HepG2 (cell line): ENCODE data around the gene GATA5. TPM values are rescaled to one million over a fixed set of nuclear protein-coding genes. Genes with fewer than 3 reads are reported as not detected.
A peak's percentile ranks its signal among the peaks of the same experiment; 100 is the strongest.

Experiments
- FOXK1 ChIP-seq: sonication (generic); formaldehyde crosslinking; IDR thresholded peaks from 2 replicates; pipeline ENCODE4 v1.4.0; 2020; ENCODE audit warnings: low read depth, missing genetic modification reagents, borderline replicate concordance
- GLMP ChIP-seq: sonication (generic); formaldehyde crosslinking; IDR thresholded peaks from 2 replicates; pipeline ENCODE4 v1.9.0; 2021; ENCODE audit warnings: missing genetic modification reagents, mild to moderate bottlenecking, borderline replicate concordance
- GTF3A ChIP-seq: sonication (generic); formaldehyde crosslinking; conservative IDR thresholded peaks from 2 replicates; pipeline ENCODE4 v1.4.0; 2020; ENCODE audit warnings: mild to moderate bottlenecking, missing genetic modification reagents
- MNT ChIP-seq: fragments of 450-650 bp; IDR thresholded peaks from 2 replicates; pipeline ENCODE4 v1.6.1; 2016
- NBN ChIP-seq: fragments of 450-650 bp; conservative IDR thresholded peaks from 2 replicates; pipeline ENCODE4 v1.6.1; 2017
- REST ChIP-seq, 2 experiments: IDR thresholded peaks; 2 replicates each; pipeline ENCODE4 v1.6.1; 2011 to 2012; ENCODE audit warnings: low read length in 2 of 2, borderline replicate concordance in 1 of 2, low read depth in 1 of 2, mild to moderate bottlenecking in 1 of 2, moderate library complexity in 1 of 2
- TIGD3 ChIP-seq: sonication (generic); formaldehyde crosslinking; IDR thresholded peaks from 2 replicates; pipeline ENCODE4 v1.5.1; 2020; ENCODE audit warnings: mild to moderate bottlenecking, missing genetic modification reagents, borderline replicate concordance
- WIZ ChIP-seq: sonication (generic); formaldehyde crosslinking; IDR thresholded peaks from 2 replicates; pipeline ENCODE4 v1.5.1; 2020; ENCODE audit warnings: mild to moderate bottlenecking, missing genetic modification reagents
- ZEB1 ChIP-seq: IDR thresholded peaks from 2 replicates; pipeline ENCODE4 v1.6.1; 2012; ENCODE audit warnings: mild to moderate bottlenecking, low read depth, inconsistent platforms; ENCODE audit not compliant: insufficient replicate concordance
- ZNF281 ChIP-seq: sonication (generic); formaldehyde crosslinking; IDR thresholded peaks from 2 replicates; pipeline ENCODE4 v1.4.0; 2020; ENCODE audit warnings: missing genetic modification reagents, borderline replicate concordance
- ZNF589 ChIP-seq: sonication (generic); formaldehyde crosslinking; conservative IDR thresholded peaks from 2 replicates; pipeline ENCODE4 v1.8.0; 2022; ENCODE audit warnings: mild to moderate bottlenecking, moderate library complexity, missing genetic modification reagents
- ZNF724P ChIP-seq: sonication (generic); formaldehyde crosslinking; IDR thresholded peaks from 2 replicates; pipeline ENCODE4 v1.8.0; 2022; ENCODE audit warnings: missing genetic modification reagents, borderline replicate concordance
- ZNF768 ChIP-seq: sonication (generic); formaldehyde crosslinking; IDR thresholded peaks from 2 replicates; pipeline ENCODE4 v1.4.0; 2020; ENCODE audit warnings: missing genetic modification reagents
- polyA plus RNA-seq, 8 experiments: library from polyadenylated mRNA; depleted of rRNA in 3 of 8; stranded (reverse) in 7 of 8; unstranded in 1 of 8; fragments of >200 nt; fragmentation: Illumina TruSeq in 4 of 8; extraction: Trizol in 4 of 8; gene quantifications; 2 replicates each; pipeline versions ENCODE4 v1.2.1 to v1.2.3, GENCODE V29; 2011 to 2016; ENCODE audit warnings: low read depth in 4 of 8, missing spikeins in 1 of 8, mixed read lengths in 1 of 8; ENCODE audit not compliant: insufficient read depth in 1 of 8
- total RNA-seq, 5 experiments: library from RNA; depleted of rRNA; stranded (reverse); fragments of >200 nt; fragmentation: Illumina TruSeq; extraction: Trizol; gene quantifications; 2 replicates each; pipeline ENCODE4 v1.2.3, GENCODE V29; 2016; ENCODE audit warnings: low read depth in 1 of 5

The GATA5 gene
- total and polyA plus RNA-seq, 2 of the 13 experiments (the other 11 are each of a cell fraction or from before 2014, with no cell fraction given): 0.12 to 0.20 TPM

DNA sequence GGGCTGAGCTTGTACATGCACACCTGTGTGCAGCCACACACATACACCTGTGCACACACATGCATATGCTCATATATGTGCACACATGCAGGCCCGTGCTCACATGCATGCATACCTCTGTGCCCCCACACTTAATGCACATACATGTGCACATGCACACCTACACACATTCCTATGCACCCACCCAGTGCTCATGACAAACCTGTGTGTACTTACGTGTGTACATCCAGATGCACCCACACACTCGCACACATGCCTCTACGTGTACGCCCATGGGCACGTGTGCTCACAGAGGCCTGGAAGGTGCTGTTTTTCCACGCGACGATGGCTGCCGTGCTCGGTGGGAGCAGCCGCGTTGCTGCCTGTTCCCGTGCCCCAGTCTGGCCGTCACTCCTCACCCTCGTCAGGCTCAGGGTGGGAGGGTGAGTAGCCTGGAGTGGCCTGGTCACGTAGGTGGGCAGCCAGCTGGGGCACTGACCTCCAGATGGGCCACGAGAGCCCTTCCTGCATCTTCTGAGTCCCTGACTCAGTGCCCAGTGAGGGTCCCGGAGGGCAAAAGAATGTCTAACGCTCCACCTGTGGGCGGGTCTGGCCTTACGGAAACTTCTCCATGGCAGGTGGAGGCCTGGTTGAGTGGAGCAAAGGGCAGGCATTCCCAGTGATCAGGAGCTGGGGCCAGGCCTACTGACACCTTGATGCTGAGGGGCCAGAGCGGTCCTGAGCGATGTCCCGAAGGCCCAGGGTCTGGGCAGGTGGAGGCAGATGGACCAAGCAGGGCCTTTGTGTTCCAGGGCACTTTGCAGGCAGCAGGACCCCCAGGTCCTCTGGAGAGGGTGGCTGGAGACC is 8.0 kb upstream of the GATA5 start (continued):
- TF ChIP-seq ZNF589 (CRISPR knock-in tag): no peak
- TF ChIP-seq GTF3A (CRISPR knock-in tag): no peak
- no peak for TF ChIP-seq TIGD3 (CRISPR knock-in tag)
- TF ChIP-seq ZNF281 (CRISPR knock-in tag): no peak
- no peak for TF ChIP-seq ZEB1
- TF ChIP-seq MNT: peak; percentile 61
- TF ChIP-seq WIZ (CRISPR knock-in tag): no peak
- TF ChIP-seq ZNF724P (CRISPR knock-in tag): no peak
- no peak for TF ChIP-seq FOXK1 (CRISPR knock-in tag)
- TF ChIP-seq GLMP (CRISPR knock-in tag): no peak
- TF ChIP-seq REST (IDR thresholded peaks at IDR 0.05; ENCODE audit: borderline replicate concordance in 1 of 2, low read depth in 1 of 2, low read length in 2 of 2): no peak
- TF ChIP-seq NBN: no peak
- 0 out of 2 replicates have a peak, but pooled peaks have one; percentile 10 for TF ChIP-seq ZNF768 (CRISPR knock-in tag)
